GM12891 (cell line): Measurements from ENCODE around the gene CA5A.
"Not testable (repeated sequence)": the region's sequence is repeated elsewhere in the genome, so short reads cannot be mapped to it uniquely, and the experiment has no call there.

Source experiments
- POLR2A ChIP-seq: IDR thresholded peaks from 2 replicates; pipeline ENCODE4 v1.6.1; 2011; ENCODE audit warnings: low read depth, low read length, control low read depth
- POLR2AphosphoS5 ChIP-seq: IDR thresholded peaks from 2 replicates; pipeline ENCODE4 v1.6.1; 2011; ENCODE audit warnings: low read depth, low read length, control low read depth

- not testable (repeated sequence) for TF ChIP-seq POLR2A, POLR2AphosphoS5
Measured at GRCh38 chr16:87888346-87888745, 48.0 kb downstream of the CA5A start.
